Left hindlimb (tissue), 1 donor: ENCODE data around the gene C1orf159.
"Not testable (repeated sequence)": the region's sequence is repeated elsewhere in the genome, so short reads cannot be mapped to it uniquely, and the experiment has no call there.

Experiments
- DNase-seq: peaks from one replicate; pipeline ENCODE4 v3.0.0-alpha.2; 2018

C1orf159 gene

DNA sequence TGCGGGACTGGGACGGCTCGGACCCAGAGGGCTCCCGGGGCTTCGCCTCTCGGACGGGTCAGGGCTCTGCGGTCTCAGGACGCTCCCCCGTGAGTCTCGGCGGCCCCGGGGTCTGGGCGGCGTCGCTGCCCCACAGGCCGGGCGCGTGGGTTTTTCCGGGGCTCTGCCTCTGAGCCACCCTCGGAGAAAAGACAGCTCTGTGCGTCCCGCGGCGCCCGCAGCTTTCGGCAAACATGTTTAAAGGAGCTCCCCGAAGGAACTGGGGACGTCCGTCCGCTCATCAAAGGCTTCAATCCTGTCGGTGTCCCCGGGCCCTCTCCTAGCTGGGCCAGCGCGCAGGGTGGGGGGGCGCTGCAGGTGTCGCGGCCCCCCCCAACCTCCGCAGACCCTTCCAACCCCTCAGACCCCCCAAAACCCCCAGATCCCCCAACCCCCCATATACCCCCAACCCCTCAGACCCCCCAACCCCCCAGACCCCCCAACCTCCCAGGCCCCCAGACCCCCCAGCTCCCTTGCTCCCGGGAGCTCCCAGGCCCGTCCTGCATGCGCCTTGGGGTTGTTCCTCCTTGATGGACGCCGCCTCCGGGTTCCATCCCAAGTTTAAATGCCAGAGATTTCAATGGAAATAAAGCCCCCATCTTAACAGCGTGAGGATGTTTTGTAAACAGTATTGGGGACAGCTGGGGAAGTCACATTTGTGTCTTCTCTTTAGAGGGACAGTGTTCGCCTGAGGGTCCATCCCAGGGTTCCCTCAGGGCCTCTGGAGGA is 996 bp upstream of the C1orf159 start:
- DNase-seq, result peak; percentile 34

DNA sequence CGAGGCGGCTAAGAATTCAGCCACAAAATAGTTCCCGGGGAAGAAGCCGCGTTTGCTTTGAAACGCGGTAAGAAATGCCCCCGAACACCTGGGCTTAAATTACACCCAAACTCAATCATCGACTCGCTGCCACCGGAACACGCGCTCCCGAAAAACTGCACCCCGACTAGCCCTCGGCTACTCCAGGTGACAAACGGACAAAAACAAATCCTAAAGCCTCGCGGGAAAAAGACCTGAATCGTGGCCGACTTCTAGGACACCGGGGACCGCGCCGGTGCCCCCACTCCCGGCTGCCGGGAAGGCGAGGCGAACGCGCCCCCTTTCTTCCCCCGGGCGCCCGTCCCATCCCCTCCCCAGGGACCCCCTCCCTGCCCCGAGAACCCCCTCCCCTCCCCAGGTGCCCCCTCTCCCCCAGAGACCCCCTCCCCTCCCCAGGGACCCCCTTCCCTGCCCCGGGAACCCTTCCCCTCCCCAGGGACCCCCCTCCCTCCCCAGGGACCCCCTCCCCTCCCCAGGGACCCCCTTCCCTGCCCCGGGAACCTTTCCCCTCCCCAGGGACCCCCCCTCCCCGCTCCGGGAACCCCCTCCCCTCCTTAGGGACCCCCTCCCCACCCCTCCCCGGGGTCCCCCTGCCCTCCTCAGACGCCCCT is 628 bp downstream of the C1orf159 start:
- peak; percentile 62 for DNase-seq

- DNase-seq, result no peak
Measured at GRCh38 chr1:1114431-1114830, 1.5 kb downstream of the C1orf159 start.

- DNase-seq, result no peak
Measured at GRCh38 chr1:1112237-1112985, 3.5 kb downstream of the C1orf159 start.

DNA sequence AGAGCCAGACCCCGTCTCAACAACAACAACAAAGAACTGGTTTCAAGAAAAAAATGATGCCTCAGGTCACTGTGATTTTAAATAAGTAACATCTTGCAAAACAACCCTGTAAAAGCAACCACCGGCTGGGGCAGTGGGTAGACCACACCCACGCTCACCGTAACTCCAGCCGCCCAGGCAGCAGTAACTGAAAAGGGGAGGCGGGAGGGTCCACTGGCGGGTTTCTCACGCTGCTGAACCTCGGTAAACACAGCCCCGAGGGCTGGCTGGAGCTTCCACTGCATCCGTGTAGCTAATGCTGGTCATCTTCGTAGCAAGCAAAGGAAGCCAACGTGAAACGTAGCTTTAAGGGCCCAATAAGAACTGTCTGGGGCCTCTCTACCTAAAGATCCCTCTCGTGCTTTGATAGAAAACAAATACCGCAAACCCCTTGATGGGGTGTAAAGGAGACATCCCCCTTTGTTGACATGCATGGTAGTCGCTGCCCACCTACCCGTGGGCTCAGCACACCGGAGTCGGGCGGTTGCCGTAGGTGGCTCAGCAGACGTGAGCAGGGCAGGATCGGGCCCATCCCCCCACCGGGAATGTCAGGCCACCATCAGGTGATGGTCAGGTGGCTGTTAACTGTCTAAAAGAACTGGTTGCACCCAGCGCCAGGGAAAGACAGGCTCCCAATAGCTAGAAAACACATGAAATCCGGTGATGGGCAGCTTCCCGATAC is 4.2 kb downstream of the C1orf159 start:
- DNase-seq, result no peak

- DNase-seq, result no peak
Measured at GRCh38 chr1:1110561-1110971, 5.3 kb downstream of the C1orf159 start.

DNA sequence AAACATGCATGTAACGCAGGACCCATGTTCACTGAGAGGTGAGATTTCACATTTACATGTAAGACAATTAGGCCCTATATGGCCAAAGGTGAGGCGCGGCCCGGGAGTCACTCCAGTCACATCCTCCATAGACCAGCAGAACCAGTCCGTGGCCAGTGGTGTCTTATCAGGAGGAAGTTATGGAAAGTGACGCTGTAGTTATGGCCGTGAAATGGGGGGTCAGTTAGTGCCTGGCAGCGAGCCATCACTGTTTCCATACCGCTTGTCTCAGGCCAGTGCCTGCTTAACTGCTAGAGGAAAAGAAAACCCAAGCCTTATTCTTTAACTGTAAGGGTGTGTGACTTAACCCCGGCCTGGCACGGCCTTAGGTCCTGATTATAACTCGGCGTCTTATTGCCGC is 6.1 kb downstream of the C1orf159 start:
- no peak for DNase-seq

GRCh38 chr1:1106510-1107221 is 9.2 kb downstream of the C1orf159 start:
- no peak for DNase-seq

DNA sequence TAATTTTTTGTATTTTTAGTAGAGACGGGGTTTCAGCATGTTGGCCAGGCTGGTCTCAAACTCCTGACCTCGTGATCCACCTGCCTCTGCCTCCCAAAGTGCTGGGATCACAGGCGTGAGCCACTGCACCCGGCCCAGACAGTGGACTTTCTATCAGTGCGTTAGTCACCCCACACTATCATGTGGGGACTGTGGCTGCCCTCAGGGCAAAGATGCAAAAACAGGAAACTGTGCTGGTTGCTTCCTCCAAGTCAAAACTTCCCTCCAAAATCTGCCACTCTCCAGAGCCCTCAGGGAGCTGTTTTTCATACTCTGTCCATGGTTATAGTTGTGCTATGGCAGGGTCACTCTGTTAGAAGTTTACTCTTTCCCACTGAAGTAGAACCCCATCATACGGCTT is 11.7 kb downstream of the C1orf159 start:
- DNase-seq, result not testable (repeated sequence)

GRCh38 chr1:1101503-1101902 is 14.4 kb downstream of the C1orf159 start:
- no peak for DNase-seq

- DNase-seq, result no peak
Measured at GRCh38 chr1:1100296-1100695, 15.6 kb downstream of the C1orf159 start.

GRCh38 chr1:1099506-1100183 is 16.2 kb downstream of the C1orf159 start:
- no peak for DNase-seq

- no peak for DNase-seq
Measured at GRCh38 chr1:1098681-1099421, 17.0 kb downstream of the C1orf159 start.

DNA sequence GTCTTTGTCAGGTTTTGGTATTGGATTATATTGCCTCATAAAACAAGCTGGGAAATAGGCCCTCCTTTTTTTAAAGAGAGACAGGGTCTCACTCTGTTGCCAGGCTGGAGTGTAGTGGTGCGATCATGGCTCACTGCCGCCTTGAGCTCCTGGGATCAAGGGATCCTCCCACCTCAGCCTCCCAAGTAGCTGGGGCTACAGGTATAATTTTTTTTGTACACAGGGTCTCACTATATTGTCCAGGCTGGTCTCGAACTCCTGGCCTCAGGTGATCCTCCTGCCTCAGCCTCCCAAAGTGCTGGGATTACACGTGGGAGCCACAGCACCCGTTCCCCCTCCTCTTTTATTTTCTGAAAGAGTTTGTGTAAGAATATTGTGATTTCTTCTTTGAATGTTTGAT is 19.8 kb downstream of the C1orf159 start:
- not testable (repeated sequence) for DNase-seq

DNA sequence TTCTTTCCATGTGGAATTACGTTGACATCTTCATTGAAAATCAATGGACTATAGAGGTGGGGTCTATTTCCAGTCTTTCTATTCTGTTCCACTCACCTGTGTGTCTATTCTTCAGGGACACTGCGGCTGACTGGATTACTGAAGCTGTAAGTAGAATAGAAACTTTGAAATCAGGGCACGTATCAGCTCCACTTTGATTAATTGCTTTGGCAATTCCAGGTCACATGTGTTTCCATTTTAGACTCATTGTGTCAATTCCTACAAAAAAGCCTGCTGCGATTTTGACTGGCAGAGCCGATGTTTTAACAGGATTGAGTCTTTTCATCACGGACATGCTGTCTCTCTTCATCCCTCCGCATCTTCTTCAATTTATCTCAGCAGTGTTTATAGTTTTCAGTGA is 20.9 kb downstream of the C1orf159 start:
- no peak for DNase-seq

- DNase-seq, result no peak
Measured at GRCh38 chr1:1093610-1093943, 22.3 kb downstream of the C1orf159 start.

DNA sequence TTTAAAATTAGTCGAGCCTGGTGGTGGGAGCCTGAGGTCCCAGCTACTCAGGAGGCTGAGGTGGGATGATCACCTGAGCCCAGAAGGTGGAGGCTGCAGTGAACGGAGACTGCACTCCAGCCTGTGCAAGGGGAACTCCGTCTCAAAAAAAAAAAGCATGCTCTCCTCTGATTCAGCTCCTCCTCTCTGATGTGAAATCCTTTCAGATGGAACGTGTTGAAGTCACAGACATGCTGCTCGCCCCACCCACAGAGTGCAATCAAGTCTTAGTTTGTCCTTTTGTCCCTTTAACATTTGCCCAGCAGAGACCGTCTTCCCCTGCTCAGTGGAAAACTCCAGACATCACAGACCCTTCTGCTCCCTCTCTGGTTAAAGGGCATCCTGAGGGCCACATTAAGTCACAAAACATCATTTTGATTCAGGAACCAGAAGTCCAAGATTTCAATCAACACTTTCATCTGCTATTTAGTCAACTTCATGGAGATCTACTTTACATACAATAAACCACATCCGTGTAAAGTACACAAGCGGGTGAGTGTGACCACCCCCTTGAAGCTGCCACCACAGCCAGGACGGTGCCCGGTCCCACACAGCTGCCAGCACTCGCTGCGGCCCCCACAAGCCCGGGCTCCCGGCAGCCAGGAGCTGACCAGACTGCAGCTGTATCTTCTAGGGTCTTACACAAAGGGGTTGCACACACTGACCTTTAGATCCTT is 22.8 kb downstream of the C1orf159 start:
- no peak for DNase-seq

GRCh38 chr1:1092149-1092855 is 23.6 kb downstream of the C1orf159 start:
- peak; percentile 23 for DNase-seq

- peak; percentile 21 for DNase-seq
Measured at GRCh38 chr1:1091344-1092148, 24.3 kb downstream of the C1orf159 start.
